ENCODE data around the gene BARHL2.

Gene BARHL2

DNA sequence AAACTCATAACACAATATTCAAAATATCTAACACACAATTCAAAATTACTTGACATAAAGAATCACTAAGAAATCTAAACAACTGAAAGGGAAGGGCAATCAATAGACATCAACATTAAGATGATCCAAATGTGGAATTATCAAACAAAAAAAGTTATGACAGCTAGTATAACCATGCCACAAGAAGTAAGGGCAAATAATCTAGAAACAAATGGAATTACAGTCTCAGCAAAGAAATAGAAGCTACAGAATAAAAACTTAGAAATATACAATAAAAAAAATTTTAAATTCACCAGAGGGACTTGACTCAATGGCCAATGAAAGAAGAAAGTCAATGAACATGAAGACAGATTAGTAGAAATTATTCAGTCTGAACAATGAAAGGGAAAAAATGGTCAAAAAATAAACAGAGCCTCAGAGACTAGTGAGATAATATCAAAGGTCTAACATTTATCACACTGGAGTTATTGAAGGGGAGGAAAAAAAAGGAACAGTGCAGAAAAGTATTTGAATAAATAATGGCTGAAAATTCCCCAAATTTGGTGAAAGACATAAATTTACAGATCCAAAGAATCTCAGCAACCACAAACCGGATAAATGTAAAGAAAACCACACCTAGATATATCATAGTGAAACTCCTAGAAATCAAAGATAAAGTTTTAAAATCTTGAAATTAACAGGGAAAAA, 41.8 kb downstream of the BARHL2 start:
- ChIA-PET CTCF (no interaction called here), POLR2A (no interaction called here)
- no peak for TF ChIP-seq FOXM1 (IDR thresholded peaks at IDR 0.05; ENCODE audit: borderline replicate concordance)
- TF ChIP-seq FOXK2 (IDR thresholded peaks at IDR 0.05): no peak
- no peak for TF ChIP-seq SUZ12 (IDR thresholded peaks at IDR 0.05)
- no peak for TF ChIP-seq ELF4 (IDR thresholded peaks at IDR 0.05)
- no peak for TF ChIP-seq BHLHE40 (IDR thresholded peaks at IDR 0.05; ENCODE audit: borderline replicate concordance)
- TF ChIP-seq LEF1 (IDR thresholded peaks at IDR 0.05; ENCODE audit: borderline replicate concordance): no peak
- TF ChIP-seq ARNT (IDR thresholded peaks at IDR 0.05): no peak
- no peak for TF ChIP-seq L3MBTL2 (conservative IDR thresholded peaks at IDR 0.05)
- no peak for TF ChIP-seq FOXA1 (IDR thresholded peaks at IDR 0.05)
- no peak for TF ChIP-seq TARDBP (IDR thresholded peaks at IDR 0.05)
- TF ChIP-seq NFRKB (IDR thresholded peaks at IDR 0.05): no peak
- TF ChIP-seq, protein P1, sequence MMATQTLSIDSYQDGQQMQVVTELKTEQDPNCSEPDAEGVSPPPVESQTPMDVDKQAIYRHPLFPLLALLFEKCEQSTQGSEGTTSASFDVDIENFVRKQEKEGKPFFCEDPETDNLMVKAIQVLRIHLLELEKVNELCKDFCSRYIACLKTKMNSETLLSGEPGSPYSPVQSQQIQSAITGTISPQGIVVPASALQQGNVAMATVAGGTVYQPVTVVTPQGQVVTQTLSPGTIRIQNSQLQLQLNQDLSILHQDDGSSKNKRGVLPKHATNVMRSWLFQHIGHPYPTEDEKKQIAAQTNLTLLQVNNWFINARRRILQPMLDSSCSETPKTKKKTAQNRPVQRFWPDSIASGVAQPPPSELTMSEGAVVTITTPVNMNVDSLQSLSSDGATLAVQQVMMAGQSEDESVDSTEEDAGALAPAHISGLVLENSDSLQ (IDR thresholded peaks at IDR 0.05): no peak
- DNase-seq (ENCODE audit: extremely low spot score): no peak

DNA sequence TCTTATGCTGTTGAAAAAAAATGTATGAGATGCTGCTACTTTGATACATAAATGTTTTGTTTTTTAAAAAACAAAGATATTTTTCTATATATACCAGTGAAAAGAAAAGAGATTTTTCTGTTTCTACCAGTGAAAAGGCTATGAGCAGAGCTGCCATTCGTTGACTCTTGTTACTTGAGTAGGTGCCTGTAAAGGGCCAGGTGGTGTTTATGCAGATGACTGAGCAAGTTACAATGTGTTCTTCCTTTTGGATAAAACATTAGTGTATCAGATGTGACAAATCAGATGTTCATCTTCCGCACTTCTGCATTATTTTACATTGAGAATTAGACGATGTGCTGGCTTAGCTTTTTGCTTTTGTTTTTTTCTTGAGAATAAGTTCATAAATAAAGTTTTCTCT, 45.4 kb downstream of the BARHL2 start:
- no peak for DNase-seq (ENCODE audit: extremely low spot score)
- CTCF ChIA-PET: no interaction called here
- TF ChIP-seq SUZ12 (IDR thresholded peaks at IDR 0.05) (no peak), CTBP1 (IDR thresholded peaks at IDR 0.05; ENCODE audit: borderline replicate concordance) (no peak), L3MBTL2 (conservative IDR thresholded peaks at IDR 0.05) (no peak), ARNT (IDR thresholded peaks at IDR 0.05) (no peak), BHLHE40 (IDR thresholded peaks at IDR 0.05; ENCODE audit: borderline replicate concordance) (no peak), TARDBP (IDR thresholded peaks at IDR 0.05) (no peak), LEF1 (IDR thresholded peaks at IDR 0.05; ENCODE audit: borderline replicate concordance) (no peak), SP1 (IDR thresholded peaks at IDR 0.05) (no peak)
- TF ChIP-seq, protein P1 (IDR thresholded peaks at IDR 0.05): no peak
- POLR2A ChIA-PET: no interaction called here

DNA sequence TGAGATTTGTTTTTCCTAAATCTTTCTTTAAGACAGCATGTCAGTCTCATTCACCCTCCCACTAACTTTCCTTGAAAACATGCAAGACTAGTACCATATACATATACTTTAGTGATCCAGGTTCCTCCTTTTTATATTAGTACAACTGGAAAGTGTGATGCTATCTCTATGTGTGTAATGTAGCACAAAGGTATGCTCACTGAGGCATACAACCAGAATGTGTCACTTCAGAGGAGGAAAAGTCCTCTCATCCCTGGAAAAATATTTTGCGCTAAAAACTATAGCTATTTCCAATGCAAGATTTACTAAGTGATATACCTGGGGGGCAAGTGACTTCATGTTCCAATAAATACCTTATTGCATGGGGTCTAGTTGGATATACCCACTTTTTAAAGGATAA, 45.9 kb downstream of the BARHL2 start:
- DNase-seq (ENCODE audit: extremely low spot score): no peak
- TF ChIP-seq BHLHE40 (IDR thresholded peaks at IDR 0.05; ENCODE audit: borderline replicate concordance) (no peak), HDGF (IDR thresholded peaks at IDR 0.05; ENCODE audit: borderline replicate concordance) (no peak), SP1 (IDR thresholded peaks at IDR 0.05) (no peak)
- POLR2A ChIA-PET: no interaction called here
- CTCF ChIA-PET: no interaction called here
